Epithelial cell of proximal tubule (primary cell): ENCODE data around the gene CD164. TPM values are rescaled to one million over a fixed set of nuclear protein-coding genes. Genes with fewer than 3 reads are reported as not detected.

Experiments used
- DNase-seq: peaks from one replicate; pipeline ENCODE4 v3.0.0-alpha.2; 2011; ENCODE audit warnings: low read depth
- H3K4me3 ChIP-seq: 2 replicates; pipeline ENCODE4 v1.5.1; 2011; ENCODE audit warnings: low read depth, mild to moderate bottlenecking, low read length
- CTCF ChIP-seq: conservative IDR thresholded peaks from 2 replicates; pipeline ENCODE4 v1.5.1; 2012; ENCODE audit warnings: low read depth, mild to moderate bottlenecking, low read length
- total RNA-seq: library from RNA; depleted of rRNA; stranded (reverse); fragments of >200 nt; gene quantifications from 2 replicates; pipeline ENCODE4 v1.2.3, GENCODE V29; 2015

CD164 gene
- total RNA-seq = 104 and 110 TPM in 2 replicates

DNA sequence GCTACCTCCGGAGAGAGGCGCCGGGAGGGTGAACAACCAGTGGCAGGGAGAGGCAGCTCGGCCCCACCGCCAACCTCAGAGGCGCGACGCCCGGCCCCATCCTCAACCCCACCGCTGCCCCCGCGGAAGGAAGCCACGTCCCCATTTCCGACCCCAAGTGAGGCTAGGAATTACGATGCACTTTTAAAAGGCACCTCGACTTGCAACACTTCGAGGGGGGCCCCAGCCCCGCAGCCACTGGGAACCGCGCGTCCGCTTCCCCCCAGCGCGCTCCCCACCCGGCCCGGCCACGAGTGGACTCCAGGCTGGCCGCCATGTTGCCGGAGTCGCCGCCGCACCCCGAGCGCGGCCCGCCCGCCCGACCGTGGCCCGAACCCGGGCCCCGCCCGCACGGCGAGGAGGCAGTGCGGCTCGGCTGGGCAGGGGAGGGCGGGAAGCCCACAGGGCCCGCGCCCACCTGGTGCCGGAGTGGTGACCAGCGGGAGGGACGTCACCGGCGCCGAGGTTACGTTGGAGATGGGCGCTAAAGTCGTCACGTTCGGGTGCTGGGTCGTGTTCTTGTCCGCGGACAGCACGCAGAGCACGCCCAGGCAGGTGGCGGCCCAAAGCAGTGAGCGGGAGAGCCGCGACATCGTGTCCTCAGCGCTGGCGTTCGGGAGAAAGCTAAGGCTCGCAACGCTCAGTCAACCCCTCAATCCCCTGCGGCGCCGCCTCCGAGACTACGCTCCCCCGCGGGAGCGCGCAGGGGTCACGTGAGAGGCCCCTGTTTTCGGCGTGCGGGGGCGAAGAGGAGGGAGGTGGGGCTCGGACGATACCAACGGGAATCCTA lies at the start of gene CD164:
TSS of gene CD164 (minus strand) at position 721 of the 829 bp plus-strand sequence. CDS start at position 632, 89 bp downstream.
- peak within 1 kb of the TSS; percentile 74 for H3K4me3 ChIP-seq
- DNase-seq = peak; percentile 71
- no peak for TF ChIP-seq CTCF

DNA sequence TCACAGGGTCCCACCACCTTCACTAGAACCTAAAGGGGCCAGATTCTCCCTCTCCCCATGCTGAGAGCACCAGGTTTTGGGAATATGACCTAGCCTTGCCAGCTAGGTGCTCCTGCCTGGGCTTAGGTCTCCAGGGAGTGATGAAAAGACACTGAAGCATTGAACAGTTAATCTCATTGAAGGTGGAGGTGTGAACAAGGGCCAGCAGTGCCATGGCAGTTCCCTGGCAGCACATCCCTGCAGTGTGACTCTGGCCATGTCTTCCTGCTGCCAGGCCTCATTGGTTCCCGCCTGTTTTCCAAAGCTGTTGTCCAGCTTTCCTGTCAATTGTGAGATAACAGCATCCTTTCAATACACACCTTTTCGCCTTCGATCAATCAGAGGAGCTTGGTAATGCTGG lies 47.2 kb upstream of the CD164 start:
- DNase-seq = no peak
- no peak overlapping the region for H3K4me3 ChIP-seq
- TF ChIP-seq CTCF = no peak

DNA sequence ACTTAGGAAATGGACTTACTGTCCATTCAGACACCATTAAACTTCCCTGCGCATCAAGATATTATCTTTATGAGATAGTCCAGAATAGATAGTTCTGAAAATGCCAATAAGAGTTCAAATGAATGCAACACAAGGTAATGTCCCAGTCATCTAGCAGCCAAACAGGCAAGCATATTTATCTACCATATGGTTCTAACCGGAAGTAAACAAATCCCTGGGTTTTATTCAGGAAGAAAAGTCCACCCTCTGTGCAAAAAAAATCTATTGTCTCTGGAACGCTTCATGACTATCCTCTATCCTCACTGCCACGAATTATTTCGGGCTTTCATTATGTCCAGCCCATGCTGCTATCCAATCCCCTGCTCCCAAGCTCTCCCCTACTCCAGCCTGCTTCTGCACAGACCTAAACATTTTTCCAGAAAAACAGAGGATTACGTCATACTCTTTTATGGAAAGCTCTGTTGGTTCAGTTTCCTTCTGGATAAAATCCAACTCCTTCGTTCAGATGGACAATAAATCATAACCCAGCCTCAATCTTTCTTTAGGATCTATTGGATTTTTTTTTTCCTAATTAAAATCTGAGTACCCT lies 46.7 kb upstream of the CD164 start:
- DNase-seq = no peak
- H3K4me3 ChIP-seq = no peak overlapping the region
- no peak for TF ChIP-seq CTCF

DNA sequence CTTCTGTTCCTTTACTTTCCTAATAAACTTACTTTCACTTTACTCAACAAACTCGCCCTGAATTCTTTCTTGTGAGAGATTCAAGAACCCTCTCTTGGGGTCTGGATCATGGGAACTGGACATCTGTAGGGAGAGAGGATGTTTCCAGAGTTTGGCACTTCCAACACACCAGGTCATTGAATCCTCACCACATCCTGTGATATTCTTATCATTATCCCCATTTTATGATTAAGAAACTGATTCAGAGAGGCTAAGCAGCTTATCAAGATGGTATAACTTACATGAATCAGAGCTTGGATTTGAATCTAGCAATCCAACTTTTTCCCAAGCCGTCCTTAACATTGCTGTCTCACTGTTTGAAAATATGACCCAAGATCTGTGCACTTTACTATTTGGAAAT lies 42.7 kb upstream of the CD164 start:
- TF ChIP-seq CTCF = no peak
- no peak for DNase-seq
- H3K4me3 ChIP-seq = no peak overlapping the region

- no peak for TF ChIP-seq CTCF
- no peak overlapping the region for H3K4me3 ChIP-seq
- no peak for DNase-seq
Observed at GRCh38 chr6:109421184-109421583, 38.9 kb upstream of the CD164 start.

DNA sequence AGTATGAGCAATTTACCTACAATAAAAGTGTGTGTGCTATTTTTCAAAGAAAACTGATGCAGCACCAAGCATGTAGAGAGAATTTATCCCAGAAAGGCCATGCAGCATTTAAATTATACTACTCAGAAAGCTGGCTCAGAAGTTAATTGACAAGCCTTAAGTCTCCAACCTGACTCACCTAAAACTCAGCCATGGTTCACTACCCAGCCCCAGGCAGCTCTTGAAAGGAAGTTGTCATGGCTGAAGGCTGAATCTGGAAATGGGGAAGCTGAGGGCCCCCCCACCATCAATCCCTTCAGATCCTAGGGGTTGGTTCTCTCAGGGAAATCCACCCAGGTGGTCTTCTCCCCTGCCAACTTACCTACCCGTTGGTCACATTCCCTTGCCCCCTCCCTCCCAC lies 38.5 kb upstream of the CD164 start:
- no peak for TF ChIP-seq CTCF
- no peak overlapping the region for H3K4me3 ChIP-seq
- DNase-seq = no peak
